HG03066 (cell line): ENCODE results near the gene SNTG2.

Experiments used
- ATAC-seq: cut with Tn5 transposase; IDR thresholded peaks from one replicate; pipeline ENCODE4 v1.9.1; 2021; ENCODE audit warnings: low read depth; ENCODE audit not compliant: unreplicated experiment

The SNTG2 gene

GRCh38 chr2:981759-982158, 31.1 kb downstream of the SNTG2 start:
- no peak for ATAC-seq

DNA sequence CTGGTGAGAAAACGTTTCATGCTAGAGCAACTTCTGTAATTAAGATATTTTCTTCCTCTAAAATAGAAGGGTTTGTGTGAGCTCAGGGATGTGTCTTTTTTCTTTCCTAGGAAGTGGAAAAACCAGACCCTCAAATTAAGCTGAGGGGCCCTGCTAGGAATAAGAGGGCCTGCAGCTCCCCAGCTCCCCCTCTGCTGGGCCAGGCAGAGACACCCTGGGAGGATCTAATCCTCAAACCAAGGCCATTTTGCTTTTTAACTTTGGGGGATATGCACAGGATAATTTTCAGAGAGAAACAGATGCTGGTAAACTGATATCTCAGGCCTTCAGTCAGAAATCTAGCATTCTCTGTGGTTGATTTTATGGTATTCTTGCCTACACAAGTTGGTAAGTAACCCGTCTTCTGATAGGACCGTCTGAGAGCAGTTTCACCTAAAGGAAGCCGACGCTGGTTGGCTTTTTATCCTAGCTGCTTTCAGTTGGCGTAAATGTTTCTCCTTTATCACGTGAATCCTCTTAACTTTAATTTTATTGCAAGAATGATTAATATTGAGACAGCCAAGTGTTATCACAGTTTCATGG, 34.8 kb downstream of the SNTG2 start:
- no peak for ATAC-seq

DNA sequence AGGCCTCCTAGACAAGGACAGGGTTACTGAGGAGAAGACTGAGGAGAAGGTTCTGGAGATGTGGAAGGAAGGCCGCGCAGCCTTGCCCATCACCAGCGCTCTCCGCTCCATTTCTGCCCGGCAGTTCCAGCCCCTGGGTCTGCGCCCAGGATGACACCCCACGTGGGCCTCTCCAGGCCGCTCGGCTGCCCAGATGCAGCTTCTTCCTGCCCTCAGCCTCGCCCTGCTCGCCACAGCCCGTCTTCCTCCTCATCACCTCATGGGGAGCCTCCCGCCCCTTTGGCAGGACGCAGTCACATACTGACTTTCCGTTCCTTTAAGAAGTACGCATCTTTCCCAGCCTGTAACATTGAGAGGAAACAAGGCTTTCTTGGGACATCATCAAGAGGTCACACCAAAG, 37.1 kb downstream of the SNTG2 start:
- no peak for ATAC-seq

- ATAC-seq, result no peak
Observed at GRCh38 chr2:989781-990467, 39.3 kb downstream of the SNTG2 start.

- no peak for ATAC-seq
Observed at GRCh38 chr2:990970-991369, 40.3 kb downstream of the SNTG2 start.

- ATAC-seq, result no peak
Observed at GRCh38 chr2:1002350-1002749, 51.7 kb downstream of the SNTG2 start.

GRCh38 chr2:1004398-1004797, 53.7 kb downstream of the SNTG2 start:
- no peak for ATAC-seq

- no peak for ATAC-seq
Observed at GRCh38 chr2:1010415-1010930, 59.8 kb downstream of the SNTG2 start.

- ATAC-seq, result no peak
Observed at GRCh38 chr2:1011006-1011405, 60.4 kb downstream of the SNTG2 start.

GRCh38 chr2:1011985-1012384, 61.3 kb downstream of the SNTG2 start:
- ATAC-seq, result no peak

DNA sequence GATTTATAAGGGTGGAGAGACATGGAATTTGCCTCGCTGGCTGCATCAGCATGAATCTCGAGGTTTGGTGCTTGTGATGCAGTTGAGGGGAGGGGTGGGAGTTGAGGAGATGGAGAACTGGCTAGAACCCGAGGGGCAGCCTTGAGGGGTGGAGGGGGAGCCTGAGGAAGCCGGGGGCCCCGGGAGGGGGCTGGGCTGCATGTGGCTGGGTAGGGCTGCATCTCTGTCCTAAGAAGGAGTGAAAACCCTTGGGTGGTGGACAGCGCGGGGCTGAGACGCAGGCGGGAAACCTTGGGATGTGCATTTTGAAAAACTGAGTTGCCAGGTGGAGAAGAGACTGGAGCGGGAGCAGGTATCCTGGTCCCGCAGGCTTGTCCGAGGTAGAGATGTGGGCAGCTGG, 64.2 kb downstream of the SNTG2 start:
- no peak for ATAC-seq

DNA sequence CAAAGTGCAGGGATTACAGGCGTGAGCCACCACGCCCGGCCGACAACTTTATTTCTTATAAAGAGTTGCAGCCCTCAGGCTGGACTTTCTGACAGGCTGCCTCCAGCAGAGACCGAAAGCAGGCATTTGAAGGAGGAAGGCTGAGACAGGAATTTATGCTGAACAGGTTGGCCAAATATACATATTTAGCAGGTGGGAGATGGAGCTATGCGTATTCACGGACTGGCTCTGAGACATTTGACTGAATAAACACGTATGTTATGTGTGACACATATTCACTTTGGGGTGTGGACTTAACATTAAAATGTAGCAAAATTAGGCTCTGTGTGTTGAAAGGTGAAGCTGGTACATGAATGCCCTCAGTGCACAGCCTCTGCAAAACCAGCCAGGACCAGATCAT, 65.9 kb downstream of the SNTG2 start:
- ATAC-seq, result no peak

GRCh38 chr2:1017827-1018226, 67.2 kb downstream of the SNTG2 start:
- ATAC-seq, result no peak

DNA sequence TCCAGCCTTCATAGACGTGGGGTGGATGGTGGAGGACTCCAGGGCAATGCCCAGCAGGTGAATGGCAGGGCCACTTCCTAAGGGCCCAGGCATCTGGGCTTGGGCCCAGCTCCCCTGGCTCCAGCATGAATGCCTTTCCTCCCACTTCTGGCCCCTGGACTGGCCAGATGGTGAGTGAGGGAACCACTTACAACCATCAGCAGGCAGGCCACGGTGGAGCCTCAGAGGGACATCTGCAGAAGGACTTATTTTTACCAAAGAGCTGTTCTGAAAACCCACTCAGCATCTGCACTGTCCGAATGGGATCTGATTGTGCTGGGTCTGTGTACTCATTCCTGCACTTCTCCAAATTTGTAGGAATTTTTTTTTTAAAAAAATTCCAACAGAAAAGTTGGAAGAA, 69.6 kb downstream of the SNTG2 start:
- no peak for ATAC-seq

DNA sequence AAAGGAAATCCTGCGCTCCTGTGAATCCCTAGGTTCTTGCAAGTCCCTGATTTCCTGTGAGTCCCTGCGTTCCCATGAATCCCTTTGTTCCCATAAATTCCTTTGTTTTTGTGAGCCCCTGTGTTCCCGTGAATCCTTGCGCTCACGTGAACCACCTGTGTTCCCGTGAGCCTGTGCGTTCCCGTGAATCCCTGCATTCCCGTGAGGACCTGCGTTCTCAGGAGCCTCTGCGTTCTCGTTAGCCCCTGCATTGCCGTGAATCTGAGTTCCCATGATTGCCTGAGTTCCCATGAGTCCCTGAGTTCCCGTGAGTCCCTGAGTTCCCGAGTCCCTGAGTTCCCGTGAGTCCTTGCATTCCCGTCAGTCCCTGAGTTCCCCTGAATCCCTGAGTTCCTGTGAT, 71.5 kb downstream of the SNTG2 start:
- no peak for ATAC-seq

DNA sequence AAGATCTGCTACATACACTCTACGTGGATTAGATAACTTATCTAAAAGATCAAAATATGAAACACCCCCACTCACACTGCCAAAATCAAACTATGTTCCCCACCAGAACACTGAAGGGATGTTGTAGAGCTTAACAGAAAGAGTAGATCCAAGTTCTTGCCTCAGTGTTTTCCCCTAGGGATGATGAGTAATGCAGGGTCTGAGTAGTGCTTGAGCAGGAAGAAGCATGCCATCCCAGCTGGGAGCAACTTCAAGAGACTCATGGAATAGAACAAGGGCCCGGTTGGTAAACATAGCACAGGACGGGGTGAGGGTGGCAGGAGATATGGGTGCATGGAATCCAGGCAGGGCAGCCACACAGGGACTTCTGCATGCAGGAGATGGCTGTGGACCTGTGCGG, 74.3 kb downstream of the SNTG2 start:
- ATAC-seq, result no peak

- ATAC-seq, result no peak
Observed at GRCh38 chr2:1026141-1026540, 75.5 kb downstream of the SNTG2 start.

DNA sequence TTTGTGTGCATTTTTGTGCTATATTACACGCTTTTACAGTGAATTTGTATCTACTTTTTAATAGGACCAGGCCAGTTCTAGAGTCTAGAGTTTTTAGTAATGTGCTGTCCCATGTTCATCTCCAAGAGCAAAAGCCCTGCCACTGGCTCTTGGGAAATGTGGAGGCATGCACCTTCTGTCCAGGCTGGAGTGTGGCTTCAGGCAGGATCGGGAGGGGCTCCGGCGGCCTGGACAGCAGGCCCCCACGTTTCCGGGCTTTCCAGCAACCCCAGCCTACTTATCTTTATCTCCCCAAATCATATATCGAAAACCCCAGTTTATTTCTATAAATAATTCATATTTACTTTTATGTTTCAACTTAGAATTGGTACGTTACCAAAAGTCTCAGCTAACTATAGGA, 78.2 kb downstream of the SNTG2 start:
- ATAC-seq, result no peak

- no peak for ATAC-seq
Observed at GRCh38 chr2:1032030-1032429, 81.4 kb downstream of the SNTG2 start.

DNA sequence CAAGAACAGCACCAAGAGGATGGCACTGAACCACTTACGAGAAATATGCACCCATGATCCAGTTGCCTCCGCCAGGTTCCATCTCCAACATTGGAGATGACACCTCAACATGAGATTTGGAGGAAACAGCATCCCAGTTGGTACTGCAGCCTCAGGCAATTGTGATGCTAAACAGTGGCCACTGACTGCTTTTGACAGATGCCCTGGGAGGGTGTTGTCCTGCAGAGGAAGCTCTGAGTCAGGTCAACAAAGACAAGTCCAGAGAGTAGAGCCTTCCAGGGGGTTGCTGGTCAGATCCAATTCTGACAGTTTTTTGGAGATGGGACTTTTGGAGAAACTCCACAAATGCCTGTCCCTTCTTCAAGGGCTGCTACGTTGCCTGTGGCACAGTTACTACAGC, 82.4 kb downstream of the SNTG2 start:
- no peak for ATAC-seq

DNA sequence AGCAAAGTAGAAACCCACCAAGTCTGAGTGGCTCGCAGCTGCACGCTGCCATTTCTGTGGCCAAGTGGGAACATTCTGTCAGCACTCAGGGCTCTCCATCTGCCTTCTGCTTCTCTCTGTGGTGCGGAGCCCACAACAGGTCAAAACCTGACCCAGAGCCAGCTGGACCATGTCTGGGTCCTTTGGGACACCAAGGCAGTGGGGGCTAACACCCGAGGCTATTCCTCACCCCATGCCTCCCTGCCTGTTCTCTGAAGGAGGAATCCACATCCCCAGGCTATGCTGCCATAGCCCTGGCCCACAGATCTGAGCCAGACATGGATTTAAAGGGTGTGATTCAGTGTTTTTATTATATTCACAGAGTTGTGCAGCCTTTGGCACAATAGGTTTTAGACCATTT, 86.4 kb downstream of the SNTG2 start:
- ATAC-seq, result no peak

- no peak for ATAC-seq
Observed at GRCh38 chr2:1039549-1039948, 88.9 kb downstream of the SNTG2 start.
